NCI-H510A treated with DMSO at 0.1 percent for 48 hours (cell line): ENCODE measurements around the gene PDE2A.

Experiments used
- DNase-seq: peaks from one replicate; lab custom pipeline; 2025; lab: John Stamatoyannopoulos, UW

The PDE2A gene

GRCh38 chr11:72682858-72683243 lies 8.6 kb upstream of the PDE2A start:
- DNase-seq, result no peak

- DNase-seq, result no peak
Measured at GRCh38 chr11:72682238-72682857, 8.1 kb upstream of the PDE2A start.

GRCh38 chr11:72681226-72682153 lies 7.3 kb upstream of the PDE2A start:
- peak; percentile 53 for DNase-seq

GRCh38 chr11:72680624-72681158 lies 6.5 kb upstream of the PDE2A start:
- DNase-seq, result no peak

GRCh38 chr11:72679869-72680268 lies 5.6 kb upstream of the PDE2A start:
- no peak for DNase-seq

- DNase-seq, result no peak
Measured at GRCh38 chr11:72678524-72678923, 4.3 kb upstream of the PDE2A start.

GRCh38 chr11:72676861-72677341 lies 2.7 kb upstream of the PDE2A start:
- no peak for DNase-seq

- DNase-seq, result no peak
Measured at GRCh38 chr11:72675221-72675620, 999 bp upstream of the PDE2A start.

GRCh38 chr11:72673284-72673942 lies 809 bp downstream of the PDE2A start:
- no peak for DNase-seq

- DNase-seq, result no peak
Measured at GRCh38 chr11:72672597-72673238, 1.5 kb downstream of the PDE2A start.

GRCh38 chr11:72671152-72672099 lies 2.8 kb downstream of the PDE2A start:
- no peak for DNase-seq

GRCh38 chr11:72670041-72670440 lies 4.2 kb downstream of the PDE2A start:
- peak; percentile 34 for DNase-seq

GRCh38 chr11:72669527-72669926 lies 4.7 kb downstream of the PDE2A start:
- no peak for DNase-seq

GRCh38 chr11:72668629-72669347 lies 5.4 kb downstream of the PDE2A start:
- no peak for DNase-seq

GRCh38 chr11:72665911-72666472 lies 8.2 kb downstream of the PDE2A start:
- no peak for DNase-seq

GRCh38 chr11:72662036-72662435 lies 12.2 kb downstream of the PDE2A start:
- no peak for DNase-seq

GRCh38 chr11:72661486-72661885 lies 12.7 kb downstream of the PDE2A start:
- no peak for DNase-seq

- DNase-seq, result no peak
Measured at GRCh38 chr11:72658989-72659640, 15.1 kb downstream of the PDE2A start.

GRCh38 chr11:72657411-72658100 lies 16.7 kb downstream of the PDE2A start:
- no peak for DNase-seq
